Forelimb muscle (tissue), 1 donor: Measurements from ENCODE around the gene MYOD1. TPM values are rescaled to one million over a fixed set of nuclear protein-coding genes. Genes with fewer than 3 reads are reported as not detected.

ENCODE experiments used
- DNase-seq: peaks from one replicate; pipeline ENCODE4 v3.0.0-alpha.2; 2013; ENCODE audit warnings: low read depth
- polyA plus RNA-seq: library from polyadenylated mRNA; unstranded; fragments of 120-200 nt; gene quantifications from one replicate; pipeline ENCODE4 v1.2.1, GENCODE V29; 2013; ENCODE audit not compliant: insufficient read length

MYOD1 gene
- polyA plus RNA-seq, 1 donor: 71.6 TPM

DNA sequence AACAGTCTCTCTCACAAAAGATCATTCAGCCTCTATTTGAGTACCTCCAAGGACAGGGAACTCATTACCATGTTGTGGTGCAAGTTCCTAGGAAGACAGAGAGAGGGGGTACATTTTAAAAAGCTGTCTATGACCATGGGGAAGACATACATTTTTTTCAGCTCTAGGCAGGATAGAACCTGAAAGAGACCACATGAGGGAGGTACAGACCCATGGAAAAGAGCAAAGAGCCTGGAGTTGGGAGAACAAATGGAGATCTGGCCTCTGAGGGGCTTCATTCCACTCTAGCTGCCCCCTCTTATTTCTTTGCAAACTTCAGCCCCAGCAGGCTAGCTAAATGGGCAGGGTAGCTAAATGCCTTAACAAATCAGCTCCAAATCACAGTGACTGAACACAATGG, 51.5 kb downstream of the MYOD1 start:
- no peak for DNase-seq

- no peak for DNase-seq
These were observed 52.0 kb downstream of the MYOD1 start for GRCh38 chr11:17771415-17771814.

Other genes starting within 250 kb of the MYOD1 start
- 1.8 TPM for gene ABCC8, start 242.7 kb upstream of the MYOD1 start, polyA plus RNA-seq
- 0.85 TPM for gene USH1C, start 175.2 kb upstream of the MYOD1 start, polyA plus RNA-seq
- 0.04 TPM for gene OTOG, start 172.3 kb upstream of the MYOD1 start, polyA plus RNA-seq
- 2.1 TPM for gene KCNC1, start 15.2 kb downstream of the MYOD1 start, polyA plus RNA-seq